BE2C (cell line): ENCODE measurements around the gene KRT13.
A peak's percentile ranks its signal among the peaks of the same experiment; 100 is the strongest.

Experiments used
- DNase-seq: peaks from one replicate; pipeline ENCODE4 v3.0.0-alpha.2; 2020
- H3K27me3 ChIP-seq: fragments of 250-450 bp; sonication (Bioruptor Pico); 2 replicates; pipeline ENCODE4 v1.5.1; 2020; ENCODE audit warnings: mild to moderate bottlenecking
- H3K36me3 ChIP-seq: fragments of 250-450 bp; sonication (Bioruptor Pico); 2 replicates; pipeline ENCODE4 v1.5.1; 2020; ENCODE audit warnings: mild to moderate bottlenecking
- H3K4me1 ChIP-seq: fragments of 250-450 bp; sonication (Bioruptor Pico); 2 replicates; pipeline ENCODE4 v1.5.1; 2020
- H3K4me3 ChIP-seq: 2 replicates; pipeline ENCODE4 v1.5.1; 2011; ENCODE audit warnings: low read depth, low read length
- H3K9me3 ChIP-seq: fragments of 250-450 bp; sonication (Bioruptor Pico); 2 replicates; pipeline ENCODE4 v1.5.1; 2020
- CTCF ChIP-seq: IDR thresholded peaks from 2 replicates; pipeline ENCODE4 v1.5.1; 2012; ENCODE audit warnings: mild to moderate bottlenecking, low read depth, low read length

The KRT13 gene

GRCh38 chr17:41490000-41490990 lies 15.1 kb downstream of the KRT13 start:
- DNase-seq, result no peak
- Histone ChIP-seq H3K4me3 (no peak overlapping the region), H3K36me3 (no peaks in the 10 kb centered on the region), H3K4me1 (peaks cover 7% of the 10 kb centered on the region), H3K27me3 (no peaks in the 10 kb centered on the region), H3K9me3 (no peaks in the 10 kb centered on the region)
- TF ChIP-seq CTCF, result no peak

GRCh38 chr17:41489531-41489930 lies 15.9 kb downstream of the KRT13 start, which contains the start of gene KRT36:
KRT36 (minus strand) TSS chr17:41489910; CDS start chr17:41489864, 46 bp downstream.
- no peak within 1 kb of the TSS for H3K4me3 ChIP-seq
- no peaks in the 10 kb centered on the region for H3K27me3 ChIP-seq
- peaks cover 7% of the 10 kb centered on the region for H3K4me1 ChIP-seq
- no peak for TF ChIP-seq CTCF
- DNase-seq, result no peak
- H3K9me3 ChIP-seq, result no peaks in the 10 kb centered on the region
- H3K36me3 ChIP-seq, result no peaks in the 10 kb centered on the region

GRCh38 chr17:41486809-41487530 lies 18.4 kb downstream of the KRT13 start:
- Histone ChIP-seq H3K4me3 (no peak overlapping the region), H3K9me3 (no peaks in the 10 kb centered on the region), H3K27me3 (no peaks in the 10 kb centered on the region), H3K36me3 (no peaks in the 10 kb centered on the region), H3K4me1 (peaks cover 11% of the 10 kb centered on the region)
- DNase-seq, result peak; percentile 42
- TF ChIP-seq CTCF, result peak; percentile 51

- Histone ChIP-seq H3K4me3 (no peak overlapping the region), H3K9me3 (no peaks in the 10 kb centered on the region), H3K4me1 (peaks cover 11% of the 10 kb centered on the region), H3K27me3 (no peaks in the 10 kb centered on the region), H3K36me3 (no peaks in the 10 kb centered on the region)
- TF ChIP-seq CTCF, result no peak
- DNase-seq, result no peak
Measured at GRCh38 chr17:41486316-41486715, 19.1 kb downstream of the KRT13 start.

GRCh38 chr17:41484920-41485904 lies 20.2 kb downstream of the KRT13 start:
- H3K36me3 ChIP-seq, result no peaks in the 10 kb centered on the region
- no peak for TF ChIP-seq CTCF

More at GRCh38 chr17:41484920-41485904, 20.2 kb downstream of the KRT13 start:
- no peaks in the 10 kb centered on the region for H3K9me3 ChIP-seq
- peaks cover 11% of the 10 kb centered on the region for H3K4me1 ChIP-seq
- no peak for DNase-seq
- H3K4me3 ChIP-seq, result no peak overlapping the region
- no peaks in the 10 kb centered on the region for H3K27me3 ChIP-seq
